Endodermal cell (in vitro differentiated cells): ENCODE data around the gene LSM4. TPM values are rescaled to one million over a fixed set of nuclear protein-coding genes. Genes with fewer than 3 reads are reported as not detected.

Source experiments
- DNase-seq: peaks from one replicate; pipeline ENCODE4 v3.0.0-alpha.2; 2017
- H3K27ac ChIP-seq: 2 replicates; pipeline ENCODE4 v1.5.1; 2013; ENCODE audit warnings: mild to moderate bottlenecking, low read depth, low read length, moderate library complexity
- H3K27me3 ChIP-seq: 2 replicates; pipeline ENCODE4 v1.6.1; 2013; ENCODE audit warnings: mild to moderate bottlenecking, low read length, moderate library complexity; ENCODE audit not compliant: insufficient read depth, control insufficient read depth, poor library complexity, severe bottlenecking
- H3K36me3 ChIP-seq: 2 replicates; pipeline ENCODE4 v1.7.0; 2013; ENCODE audit warnings: mild to moderate bottlenecking, low read length, moderate library complexity; ENCODE audit not compliant: control insufficient read depth, insufficient read depth
- H3K4me1 ChIP-seq: one replicate; pipeline ENCODE4 v1.7.0; 2013; ENCODE audit warnings: low read length; ENCODE audit not compliant: control insufficient read depth, insufficient read depth
- H3K4me3 ChIP-seq: 2 replicates; pipeline ENCODE4 v1.5.1; 2013; ENCODE audit warnings: mild to moderate bottlenecking, low read length, moderate library complexity
- H3K9ac ChIP-seq: 2 replicates; pipeline ENCODE4 v1.6.1; 2013; ENCODE audit warnings: mild to moderate bottlenecking, low read length, moderate library complexity; ENCODE audit not compliant: poor library complexity, severe bottlenecking; ENCODE audit errors: extremely low read depth
- H3K9me3 ChIP-seq: 2 replicates; pipeline ENCODE4 v1.6.1; 2013; ENCODE audit warnings: mild to moderate bottlenecking, low read length, moderate library complexity; ENCODE audit not compliant: control insufficient read depth
- H3K27ac Mint-ChIP-seq: 2 replicates; pipeline ENCODE4 v1.8.0; 2020; ENCODE audit warnings: mixed read lengths
- H3K27me3 Mint-ChIP-seq: 2 replicates; pipeline ENCODE4 v1.8.0; 2021; ENCODE audit warnings: mild to moderate bottlenecking, mixed read lengths; ENCODE audit not compliant: insufficient read depth
- H3K36me3 Mint-ChIP-seq: 2 replicates; pipeline ENCODE4 v1.8.0; 2020; ENCODE audit warnings: low read depth, mixed read lengths
- H3K4me1 Mint-ChIP-seq: 2 replicates; pipeline ENCODE4 v1.8.0; 2020; ENCODE audit warnings: mixed read lengths
- H3K4me3 Mint-ChIP-seq: 2 replicates; pipeline ENCODE4 v1.8.0; 2020; ENCODE audit warnings: mild to moderate bottlenecking, moderate library complexity, mixed read lengths
- H3K9me3 Mint-ChIP-seq: 2 replicates; pipeline ENCODE4 v1.8.0; 2020; ENCODE audit warnings: mild to moderate bottlenecking, mixed read lengths
- WGBS, 2 experiments: methylation state at CpG; one replicate each; pipeline versions ENCODE4 v1.1.5 to v1.1.7; 2013; ENCODE audit warnings: missing lambda C conversion rate in 2 of 2, mixed read lengths in 1 of 2; ENCODE audit not compliant: insufficient coverage in 1 of 2, insufficient read length in 1 of 2; 5-methylcytosine and 5-hydroxymethylcytosine counted together
- total RNA-seq, 2 donors: library from RNA; stranded (reverse); fragmentation: NEBNext Ultra II Directional in 1 of 2; extraction: Animal tissue kit (Norgen Biotek cat#: 25700) in 1 of 2; gene quantifications; 2 replicates in 1 of 2; 3 replicates in 1 of 2; pipeline ENCODE4 v1.2.1, GENCODE V29; 2021
- TF ChIP-seq, protein P1 (sequence below): fragments of 200-600 bp; sonication (generic); conservative IDR thresholded peaks from 2 replicates; pipeline ENCODE4 v1.5.0; 2021; ENCODE audit warnings: antibody characterized with exemption, mild to moderate bottlenecking

LSM4 gene
- total RNA-seq, 2 donors from 2014 or later: 252 to 276 TPM

GRCh38 chr19:18342090-18342632 lies 19.3 kb upstream of the LSM4 start:
- Mint-ChIP-seq H3K4me3 (peak overlapping the region; percentile 71), H3K4me1 (peaks cover 11% of the 10 kb centered on the region), H3K27ac (no peak overlapping the region), H3K9me3 (no peaks in the 10 kb centered on the region), H3K36me3 (no peaks in the 10 kb centered on the region), H3K27me3 (peaks cover 2% of the 10 kb centered on the region)
- no peaks in the 10 kb centered on the region for H3K9me3 ChIP-seq
- WGBS, 2 experiments: 87 to 93% methylated on average over 7 to 8 of the region's 8 CpGs
- no peak for DNase-seq
- no peaks in the 10 kb centered on the region for H3K4me1 ChIP-seq
- no peaks in the 10 kb centered on the region for H3K36me3 ChIP-seq
- TF ChIP-seq, protein P1, sequence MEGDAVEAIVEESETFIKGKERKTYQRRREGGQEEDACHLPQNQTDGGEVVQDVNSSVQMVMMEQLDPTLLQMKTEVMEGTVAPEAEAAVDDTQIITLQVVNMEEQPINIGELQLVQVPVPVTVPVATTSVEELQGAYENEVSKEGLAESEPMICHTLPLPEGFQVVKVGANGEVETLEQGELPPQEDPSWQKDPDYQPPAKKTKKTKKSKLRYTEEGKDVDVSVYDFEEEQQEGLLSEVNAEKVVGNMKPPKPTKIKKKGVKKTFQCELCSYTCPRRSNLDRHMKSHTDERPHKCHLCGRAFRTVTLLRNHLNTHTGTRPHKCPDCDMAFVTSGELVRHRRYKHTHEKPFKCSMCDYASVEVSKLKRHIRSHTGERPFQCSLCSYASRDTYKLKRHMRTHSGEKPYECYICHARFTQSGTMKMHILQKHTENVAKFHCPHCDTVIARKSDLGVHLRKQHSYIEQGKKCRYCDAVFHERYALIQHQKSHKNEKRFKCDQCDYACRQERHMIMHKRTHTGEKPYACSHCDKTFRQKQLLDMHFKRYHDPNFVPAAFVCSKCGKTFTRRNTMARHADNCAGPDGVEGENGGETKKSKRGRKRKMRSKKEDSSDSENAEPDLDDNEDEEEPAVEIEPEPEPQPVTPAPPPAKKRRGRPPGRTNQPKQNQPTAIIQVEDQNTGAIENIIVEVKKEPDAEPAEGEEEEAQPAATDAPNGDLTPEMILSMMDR: no peak
- H3K9ac ChIP-seq: no peak overlapping the region
- peak overlapping the region; percentile 73 for H3K27ac ChIP-seq
- no peaks in the 10 kb centered on the region for H3K27me3 ChIP-seq
- no peak overlapping the region for H3K4me3 ChIP-seq

DNA sequence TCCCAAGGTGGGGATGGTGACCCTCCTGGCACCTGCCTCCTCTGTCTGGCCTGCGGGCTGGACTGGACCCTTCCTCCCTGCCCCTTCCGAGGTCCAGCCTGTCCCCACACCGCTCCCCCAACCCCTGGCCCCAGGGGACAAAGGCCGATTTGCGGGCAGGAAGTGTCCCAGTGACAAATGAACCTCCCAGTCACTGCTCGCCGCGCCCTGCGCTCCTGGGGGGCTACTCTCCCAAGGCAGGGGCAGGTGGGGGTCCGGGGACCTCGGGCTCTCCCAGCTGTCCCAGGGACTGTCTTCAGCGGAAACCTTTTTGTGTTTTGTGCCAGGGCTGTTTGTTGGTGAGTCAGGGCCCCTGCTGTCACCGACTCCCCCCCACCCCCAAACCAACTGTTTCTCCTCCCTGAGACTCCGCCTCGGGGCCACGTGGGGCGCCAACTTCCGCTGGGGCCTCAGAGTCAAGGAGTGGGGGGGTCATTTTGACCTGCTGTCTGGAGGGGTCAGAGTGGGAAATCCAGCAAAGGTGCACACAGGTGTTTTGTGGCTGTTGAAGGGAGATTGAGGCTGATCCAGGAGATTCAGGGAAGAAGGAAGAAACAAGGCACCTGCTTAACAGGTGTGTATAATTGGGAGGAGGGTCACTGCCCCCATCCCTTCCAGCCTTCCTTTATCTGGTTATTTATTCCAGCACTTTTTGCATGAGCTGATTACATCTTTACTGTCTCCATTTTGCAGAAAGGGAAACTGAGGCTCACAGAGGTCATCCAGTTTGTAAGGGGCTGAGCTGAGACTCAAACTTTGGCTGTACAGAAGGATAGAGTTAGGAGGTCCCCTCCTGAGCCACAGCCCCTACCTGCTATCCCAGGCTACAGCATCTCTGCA lies 18.4 kb upstream of the LSM4 start:
- Mint-ChIP-seq H3K27ac (no peak overlapping the region), H3K9me3 (no peaks in the 10 kb centered on the region)
- peak overlapping the region; percentile 89 for H3K27ac ChIP-seq

GRCh38 chr19:18340190-18340989 lies 17.5 kb upstream of the LSM4 start, which contains the start of gene PGPEP1:
PGPEP1 (plus strand) TSS chr19:18340598; CDS start chr19:18340682, 84 bp downstream.
- no peaks in the 10 kb centered on the region for H3K9me3 ChIP-seq
- TF ChIP-seq, protein P1: no peak
- Mint-ChIP-seq H3K4me3 (peak within 1 kb of the TSS; percentile 71), H3K27me3 (peaks cover 2% of the 10 kb centered on the region), H3K36me3 (no peaks in the 10 kb centered on the region), H3K9me3 (no peaks in the 10 kb centered on the region), H3K27ac (no peak within 1 kb of the TSS), H3K4me1 (peaks cover 9% of the 10 kb centered on the region)
- H3K27ac ChIP-seq: peak within 1 kb of the TSS; percentile 89
- 7 to 15% methylated on average over 36 to 69 of the region's 69 CpGs for WGBS, 2 experiments
- H3K36me3 ChIP-seq: no peaks in the 10 kb centered on the region
- H3K27me3 ChIP-seq: no peaks in the 10 kb centered on the region
- peak within 1 kb of the TSS; percentile 38 for H3K9ac ChIP-seq
- DNase-seq: peak; percentile 92
- no peaks in the 10 kb centered on the region for H3K4me1 ChIP-seq
- peak within 1 kb of the TSS; percentile 87 for H3K4me3 ChIP-seq

More for the DNA sequence above, 18.4 kb upstream of the LSM4 start:
- H3K27me3 Mint-ChIP-seq: peaks cover 2% of the 10 kb centered on the region
- Histone ChIP-seq H3K9me3 (no peaks in the 10 kb centered on the region), H3K9ac (peak overlapping the region; percentile 38), H3K36me3 (no peaks in the 10 kb centered on the region), H3K27me3 (no peaks in the 10 kb centered on the region), H3K4me1 (no peaks in the 10 kb centered on the region), H3K4me3 (peak overlapping the region; percentile 87)
- H3K4me3 Mint-ChIP-seq: peak overlapping the region; percentile 71
- no peaks in the 10 kb centered on the region for H3K36me3 Mint-ChIP-seq
- DNase-seq: peak; percentile 75
- WGBS, 2 experiments: 0 to 2% methylated on average over 2 to 17 of the region's 18 CpGs
- TF ChIP-seq, protein P1: no peak
- H3K4me1 Mint-ChIP-seq: peaks cover 10% of the 10 kb centered on the region
